Calu3 (cell line): ENCODE measurements around the gene RNF141. TPM values are rescaled to one million over a fixed set of nuclear protein-coding genes. Genes with fewer than 3 reads are reported as not detected.

Experiments used
- BruUV-seq: library from RNA; stranded (reverse); fragments of 400-500 nt; replicated peaks from 2 replicates; lab custom pipeline; 2021; lab: Mats Ljungman, UMichigan
- CTCF ChIA-PET: fragments of 300-600 bp; sonication (Branson Sonifier 250); formaldehyde crosslinking; loops from one replicate; lab custom pipeline; 2022; ENCODE audit warnings: antibody characterized with exemption; lab: Charles Lee
- DNase-seq: peaks from one replicate; pipeline ENCODE4 v3.0.0; 2022
- H3K27ac Mint-ChIP-seq: one replicate; pipeline ENCODE4 v1.8.0; 2022; ENCODE audit warnings: mixed read lengths; ENCODE audit not compliant: unreplicated experiment
- H3K27me3 Mint-ChIP-seq: one replicate; pipeline ENCODE4 v1.8.0; 2022; ENCODE audit warnings: mixed read lengths; ENCODE audit not compliant: unreplicated experiment
- H3K36me3 Mint-ChIP-seq: one replicate; pipeline ENCODE4 v1.8.0; 2022; ENCODE audit warnings: mild to moderate bottlenecking, moderate library complexity, mixed read lengths; ENCODE audit not compliant: insufficient read depth, unreplicated experiment
- H3K4me1 Mint-ChIP-seq: one replicate; pipeline ENCODE4 v1.8.0; 2022; ENCODE audit warnings: mild to moderate bottlenecking, low read depth, mixed read lengths; ENCODE audit not compliant: unreplicated experiment
- H3K4me3 Mint-ChIP-seq: one replicate; pipeline ENCODE4 v1.8.0; 2022; ENCODE audit warnings: mild to moderate bottlenecking, low read depth, moderate library complexity, mixed read lengths; ENCODE audit not compliant: unreplicated experiment
- H3K9me3 Mint-ChIP-seq: one replicate; pipeline ENCODE4 v1.8.0; 2022; ENCODE audit warnings: low read depth, mixed read lengths; ENCODE audit not compliant: unreplicated experiment
- intact Hi-C: fragments of 100-400 bp; cut with micrococcal nuclease; formaldehyde crosslinking; loops from one replicate; pipeline ENCODE4 v1.10.0; 2022; ENCODE audit not compliant: unreplicated experiment
- total RNA-seq: library from RNA; stranded (reverse); gene quantifications from 2 replicates; pipeline ENCODE4 v1.2.3, GENCODE V29; 2022
- TF ChIP-seq, protein P1 (sequence below): fragments of 200-600 bp; IDR thresholded peaks from one replicate; pipeline ENCODE4 v1.8.0; 2022; ENCODE audit warnings: antibody characterized with exemption; ENCODE audit not compliant: unreplicated experiment

The RNF141 gene
- total RNA-seq, 1 experiment from 2014 or later: 33.9 TPM

GRCh38 chr11:10497371-10498021 is 43.5 kb downstream of the RNF141 start:
- intact Hi-C loops: no loop called here
- no peak overlapping the region for H3K27ac Mint-ChIP-seq
- H3K9me3 Mint-ChIP-seq: no peaks in the 10 kb centered on the region
- no peaks in the 10 kb centered on the region for H3K36me3 Mint-ChIP-seq
- no peak overlapping the region for H3K4me3 Mint-ChIP-seq
- no TSS peak for BruUV-seq
- CTCF ChIA-PET: interaction anchor here (0.6 kb wide), 1 partner anchor 9 kb away, joined by 3 read pairs; no protein-coding TSS in a partner anchor
- TF ChIP-seq, protein P1, sequence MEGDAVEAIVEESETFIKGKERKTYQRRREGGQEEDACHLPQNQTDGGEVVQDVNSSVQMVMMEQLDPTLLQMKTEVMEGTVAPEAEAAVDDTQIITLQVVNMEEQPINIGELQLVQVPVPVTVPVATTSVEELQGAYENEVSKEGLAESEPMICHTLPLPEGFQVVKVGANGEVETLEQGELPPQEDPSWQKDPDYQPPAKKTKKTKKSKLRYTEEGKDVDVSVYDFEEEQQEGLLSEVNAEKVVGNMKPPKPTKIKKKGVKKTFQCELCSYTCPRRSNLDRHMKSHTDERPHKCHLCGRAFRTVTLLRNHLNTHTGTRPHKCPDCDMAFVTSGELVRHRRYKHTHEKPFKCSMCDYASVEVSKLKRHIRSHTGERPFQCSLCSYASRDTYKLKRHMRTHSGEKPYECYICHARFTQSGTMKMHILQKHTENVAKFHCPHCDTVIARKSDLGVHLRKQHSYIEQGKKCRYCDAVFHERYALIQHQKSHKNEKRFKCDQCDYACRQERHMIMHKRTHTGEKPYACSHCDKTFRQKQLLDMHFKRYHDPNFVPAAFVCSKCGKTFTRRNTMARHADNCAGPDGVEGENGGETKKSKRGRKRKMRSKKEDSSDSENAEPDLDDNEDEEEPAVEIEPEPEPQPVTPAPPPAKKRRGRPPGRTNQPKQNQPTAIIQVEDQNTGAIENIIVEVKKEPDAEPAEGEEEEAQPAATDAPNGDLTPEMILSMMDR: no peak
- H3K27me3 Mint-ChIP-seq: no peaks in the 10 kb centered on the region
- H3K4me1 Mint-ChIP-seq: no peaks in the 10 kb centered on the region
- DNase-seq: no peak

DNA sequence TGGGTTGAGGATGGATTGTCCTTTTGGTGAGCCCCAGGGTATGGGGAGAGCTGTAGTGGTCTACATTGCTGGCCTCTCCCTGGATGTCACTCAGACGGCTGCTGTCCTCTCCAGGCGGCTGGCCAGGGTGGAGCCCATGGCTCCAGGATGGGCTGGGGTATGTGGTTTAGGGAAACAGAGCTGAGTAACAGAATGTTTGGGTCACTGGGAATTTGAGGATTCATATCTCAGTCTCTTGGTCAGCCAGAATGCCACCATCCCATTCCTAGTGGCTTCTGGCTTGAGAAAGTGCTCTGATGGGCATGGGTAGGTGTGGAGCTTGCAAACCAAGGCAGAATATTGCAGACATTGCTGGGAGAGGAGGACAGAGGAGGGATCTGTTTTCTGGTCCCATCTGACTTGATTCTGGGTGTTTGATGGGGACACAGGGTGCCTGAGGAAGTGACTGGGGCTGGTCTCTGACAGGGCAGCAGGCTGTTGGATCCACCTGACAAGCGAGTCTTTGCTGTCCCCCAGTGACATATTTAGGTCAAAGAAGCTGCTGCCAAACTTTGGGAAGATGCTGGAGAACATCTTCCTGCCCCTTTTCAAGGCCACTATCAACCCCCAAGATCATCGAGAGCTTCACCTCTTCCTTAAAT is 44.6 kb downstream of the RNF141 start:
- intact Hi-C loops: no loop called here
- Mint-ChIP-seq H3K9me3 (no peaks in the 10 kb centered on the region), H3K36me3 (no peaks in the 10 kb centered on the region), H3K4me3 (no peak overlapping the region), H3K27ac (no peak overlapping the region), H3K4me1 (no peaks in the 10 kb centered on the region), H3K27me3 (no peaks in the 10 kb centered on the region)
- BruUV-seq: no TSS peak
- no peak for DNase-seq
- CTCF ChIA-PET: interaction anchor here (0.6 kb wide), 2 partner anchors 10 to 182 kb away, joined by 3 read pairs; no protein-coding TSS in a partner anchor
- TF ChIP-seq, protein P1: no peak

- TF ChIP-seq, protein P1: no peak
- H3K36me3 Mint-ChIP-seq: peaks cover 4% of the 10 kb centered on the region
- intact Hi-C loops: no loop called here
- no peaks in the 10 kb centered on the region for H3K27me3 Mint-ChIP-seq
- DNase-seq: no peak
- H3K4me3 Mint-ChIP-seq: no peak overlapping the region
- no peak overlapping the region for H3K27ac Mint-ChIP-seq
- no TSS peak for BruUV-seq
- peaks cover 3% of the 10 kb centered on the region for H3K4me1 Mint-ChIP-seq
- H3K9me3 Mint-ChIP-seq: no peaks in the 10 kb centered on the region
- CTCF ChIA-PET: interaction anchor here (0.7 kb wide), 1 partner anchor 140 kb away, joined by 5 read pairs; no protein-coding TSS in a partner anchor
Observed at GRCh38 chr11:10495464-10495786, 45.6 kb downstream of the RNF141 start.

DNA sequence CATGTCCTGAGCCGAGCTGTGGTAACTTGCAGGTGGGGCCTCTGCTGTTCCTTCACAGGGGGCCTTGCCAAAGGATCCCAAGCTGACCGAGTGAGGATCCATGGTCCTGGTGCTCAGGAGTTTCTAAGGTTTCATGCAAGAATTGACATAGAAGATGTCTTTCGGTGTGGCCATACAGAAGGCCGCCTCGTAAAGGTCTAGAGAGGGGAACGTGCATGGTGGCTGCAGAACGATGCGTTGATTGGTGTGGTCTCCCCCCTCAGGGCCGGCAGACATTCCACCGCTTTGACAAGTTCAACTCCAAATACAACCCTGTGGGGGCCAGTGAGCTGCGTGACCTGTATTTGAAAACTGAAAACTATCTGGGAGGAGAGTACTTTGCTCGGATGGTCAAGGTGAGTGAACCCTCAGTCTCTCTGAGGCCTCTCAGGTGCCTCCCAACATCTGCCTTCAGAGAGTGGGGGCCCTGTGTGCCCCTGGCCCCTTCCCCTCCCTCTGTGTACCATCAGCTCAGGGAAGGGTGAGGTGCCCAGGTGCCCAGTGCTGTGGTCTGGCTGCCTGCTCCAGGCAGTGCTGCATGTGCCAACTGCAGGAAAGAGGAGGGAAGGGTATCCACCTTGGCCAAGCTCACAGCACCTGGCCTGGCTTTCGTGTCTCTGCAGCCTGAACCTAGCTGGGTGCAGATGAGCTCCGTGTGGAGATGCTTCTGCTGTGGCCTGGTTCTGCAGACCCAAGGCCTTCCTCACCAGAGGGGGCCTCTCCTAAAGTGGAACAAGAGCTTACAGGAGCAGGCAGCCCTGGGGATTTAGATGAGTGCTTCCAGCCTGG is 46.1 kb downstream of the RNF141 start:
- intact Hi-C loops: no loop called here
- CTCF ChIA-PET: interaction anchor here (0.7 kb wide), 1 partner anchor 141 kb away, joined by 5 read pairs; no protein-coding TSS in a partner anchor

More for the DNA sequence above, 46.1 kb downstream of the RNF141 start:
- H3K4me1 Mint-ChIP-seq: peaks cover 8% of the 10 kb centered on the region
- H3K27ac Mint-ChIP-seq: no peak overlapping the region
- H3K9me3 Mint-ChIP-seq: no peaks in the 10 kb centered on the region
- no peaks in the 10 kb centered on the region for H3K27me3 Mint-ChIP-seq
- no TSS peak for BruUV-seq
- TF ChIP-seq, protein P1: no peak
- no peak overlapping the region for H3K4me3 Mint-ChIP-seq
- peaks cover 6% of the 10 kb centered on the region for H3K36me3 Mint-ChIP-seq
- no peak for DNase-seq
